Stomach (tissue), 9 donors: ENCODE results near the gene MAPK4. TPM values are rescaled to one million over a fixed set of nuclear protein-coding genes. Genes with fewer than 3 reads are reported as not detected.

Experiments used
- DNase-seq, 2 donors: peaks; one replicate each; pipeline versions ENCODE4 v3.0.0 to v3.0.0-alpha.2; 2013 to 2019
- H3K27ac ChIP-seq, 5 donors: fragments of 200-600 bp in 4 of 5; sonication (generic) in 4 of 5; one replicate each; pipeline ENCODE4 v1.5.1; 2013 to 2019; ENCODE audit warnings: mild to moderate bottlenecking in 1 of 5, moderate library complexity in 1 of 5
- H3K27me3 ChIP-seq, 3 donors: fragments of 200-600 bp; sonication (generic); one replicate each; pipeline ENCODE4 v1.5.1; 2017 to 2019; ENCODE audit warnings: mixed run types in 1 of 3
- H3K36me3 ChIP-seq, 4 donors: fragments of 200-600 bp; sonication (generic); 1 replicate in 3 of 4; 2 replicates in 1 of 4; pipeline ENCODE4 v1.5.1; 2016 to 2019
- H3K4me1 ChIP-seq, 4 donors: fragments of 200-600 bp; sonication (generic); one replicate each; pipeline ENCODE4 v1.5.1; 2016 to 2019
- H3K4me3 ChIP-seq, 4 donors: fragments of 200-600 bp; sonication (generic) in 3 of 4; one replicate each; pipeline ENCODE4 v1.5.1; 2016 to 2019; ENCODE audit warnings: mild to moderate bottlenecking in 1 of 4
- H3K9me3 ChIP-seq, 4 donors: fragments of 200-600 bp; sonication (generic); one replicate each; pipeline ENCODE4 v1.5.1; 2016 to 2019
- EP300 ChIP-seq: sonication (generic); formaldehyde crosslinking; IDR thresholded peaks from one replicate; pipeline ENCODE4 v1.6.1; 2017; ENCODE audit warnings: antibody characterized with exemption
- POLR2A ChIP-seq, 4 donors: fragments of 450-650 bp; IDR thresholded peaks; one replicate each; pipeline ENCODE4 v1.6.1; 2016; ENCODE audit warnings: antibody characterized with exemption in 4 of 4, control low read depth in 2 of 4, mild to moderate bottlenecking in 1 of 4, moderate library complexity in 1 of 4
- POLR2AphosphoS5 ChIP-seq, 3 donors: sonication (generic); formaldehyde crosslinking; IDR thresholded peaks; one replicate each; pipeline ENCODE4 v1.6.1; 2016; ENCODE audit warnings: antibody characterized with exemption in 3 of 3
- WGBS, 5 donors: extraction: QIAGEN DNeasy Blood & Tissue Kit in 3 of 5; methylation state at CpG; one replicate each; pipeline versions ENCODE4 v1.1.5 to v1.1.7; 2013 to 2018; 5-methylcytosine and 5-hydroxymethylcytosine counted together
- intact Hi-C: fragments of 100-400 bp; cut with DNase I; formaldehyde crosslinking; loops from one replicate; pipeline ENCODE4 v1.15.1; 2023; ENCODE audit warnings: low total_unique reads
- polyA plus RNA-seq, 3 donors: library from polyadenylated mRNA; stranded (reverse); fragments of 200-250 nt; gene quantifications; one replicate each; pipeline ENCODE4 v1.2.3, GENCODE V29; 2013
- total RNA-seq, 5 donors: library from RNA; depleted of rRNA; stranded (reverse); fragments of >200 nt; gene quantifications; one replicate each; pipeline versions ENCODE4 v1.1.0 to v1.2.3, GENCODE V29; 2014 to 2016
- TF ChIP-seq, protein P1 (sequence below), 7 experiments: fragments of 450-650 bp in 4 of 7; fragments of 200-600 bp in 3 of 7; sonication (generic) in 3 of 7; IDR thresholded peaks; one replicate each; pipeline ENCODE4 v1.5.1; 2016 to 2019; ENCODE audit warnings: antibody characterized with exemption in 7 of 7, control low read depth in 2 of 7, mild to moderate bottlenecking in 1 of 7
- donor health status: healthy with polysubstance abuse.
- donor health status: Bipolar disorder and iron deficiency.
- donor health status: healthy.

MAPK4 gene
- total and polyA plus RNA-seq, 8 donors: 0.19 to 86.0 (median 4.2) TPM

DNA sequence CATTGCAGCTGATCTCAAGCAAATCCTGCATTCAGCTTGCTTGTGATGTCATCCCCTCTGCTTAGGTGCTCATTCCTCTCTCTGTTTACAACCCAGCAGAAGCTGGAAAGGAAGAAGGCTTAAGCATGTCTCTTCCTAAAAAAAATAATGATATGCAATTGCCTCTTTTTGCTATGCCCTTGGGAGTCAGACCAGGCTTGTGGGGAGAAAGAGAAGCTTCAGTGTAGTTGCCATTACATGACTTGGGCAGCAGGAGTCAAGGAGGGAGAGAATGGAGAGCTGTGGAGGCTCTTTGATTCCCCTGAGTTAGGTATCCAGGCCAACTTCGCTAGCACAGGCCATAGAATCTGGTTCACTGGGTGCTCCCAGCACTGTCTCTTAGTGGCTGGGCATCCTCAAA is 101.1 kb downstream of the MAPK4 start:
- Histone ChIP-seq H3K4me3 (no peak overlapping the region), H3K27me3 (no peaks in the 10 kb centered on the region), H3K4me1 (peaks cover 0 to 7% (median 0%) of the 10 kb centered on the region in 4 donors), H3K9me3 (peaks cover 0 to 21% (median 5%) of the 10 kb centered on the region in 4 donors), H3K27ac (no peak overlapping the region), H3K36me3 (no peaks in the 10 kb centered on the region)
- DNase-seq: no peak
- intact Hi-C loops: no loop called here
- WGBS, 5 donors: 70 to 100% (median 87%) methylated on average over 1 of the region's 1 CpG
- TF ChIP-seq POLR2AphosphoS5 (IDR thresholded peaks at IDR 0.05) (no peak), EP300 (no peak), POLR2A (IDR thresholded peaks at IDR 0.05) (no peak)
- TF ChIP-seq, protein P1, sequence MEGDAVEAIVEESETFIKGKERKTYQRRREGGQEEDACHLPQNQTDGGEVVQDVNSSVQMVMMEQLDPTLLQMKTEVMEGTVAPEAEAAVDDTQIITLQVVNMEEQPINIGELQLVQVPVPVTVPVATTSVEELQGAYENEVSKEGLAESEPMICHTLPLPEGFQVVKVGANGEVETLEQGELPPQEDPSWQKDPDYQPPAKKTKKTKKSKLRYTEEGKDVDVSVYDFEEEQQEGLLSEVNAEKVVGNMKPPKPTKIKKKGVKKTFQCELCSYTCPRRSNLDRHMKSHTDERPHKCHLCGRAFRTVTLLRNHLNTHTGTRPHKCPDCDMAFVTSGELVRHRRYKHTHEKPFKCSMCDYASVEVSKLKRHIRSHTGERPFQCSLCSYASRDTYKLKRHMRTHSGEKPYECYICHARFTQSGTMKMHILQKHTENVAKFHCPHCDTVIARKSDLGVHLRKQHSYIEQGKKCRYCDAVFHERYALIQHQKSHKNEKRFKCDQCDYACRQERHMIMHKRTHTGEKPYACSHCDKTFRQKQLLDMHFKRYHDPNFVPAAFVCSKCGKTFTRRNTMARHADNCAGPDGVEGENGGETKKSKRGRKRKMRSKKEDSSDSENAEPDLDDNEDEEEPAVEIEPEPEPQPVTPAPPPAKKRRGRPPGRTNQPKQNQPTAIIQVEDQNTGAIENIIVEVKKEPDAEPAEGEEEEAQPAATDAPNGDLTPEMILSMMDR (IDR thresholded peaks at IDR 0.05): no peak

DNA sequence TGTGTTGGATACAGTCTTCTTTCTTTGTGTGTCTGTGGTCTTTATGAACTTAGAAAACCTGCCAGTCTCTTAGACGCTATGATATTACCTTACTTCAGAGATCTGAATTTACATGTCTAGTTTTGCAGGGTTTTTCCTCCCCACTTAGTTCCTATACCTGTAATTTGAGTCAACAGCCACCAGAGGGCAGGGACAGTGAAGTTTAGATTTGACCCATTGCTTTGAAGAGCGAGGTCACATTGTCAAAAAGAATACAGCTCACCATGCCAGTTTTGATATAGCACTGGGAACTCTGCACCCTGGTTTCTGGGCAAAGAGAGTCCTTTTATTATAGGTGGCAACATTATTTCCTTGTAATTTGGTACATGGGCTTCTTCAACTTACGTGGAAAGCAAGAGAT is 102.3 kb downstream of the MAPK4 start:
- H3K9me3 ChIP-seq: peaks cover 0 to 21% (median 5%) of the 10 kb centered on the region in 4 donors
- DNase-seq: no peak
- H3K4me1 ChIP-seq: peaks cover 0 to 10% (median 4%) of the 10 kb centered on the region in 4 donors
- intact Hi-C loops: no loop called here
- TF ChIP-seq, protein P1 (IDR thresholded peaks at IDR 0.05): peak in 1 of 7 experiments; percentile 8
- no peak for TF ChIP-seq POLR2AphosphoS5 (IDR thresholded peaks at IDR 0.05)
- no peak for TF ChIP-seq POLR2A (IDR thresholded peaks at IDR 0.05)
- TF ChIP-seq EP300: no peak
- WGBS, 5 donors: 67 to 72% (median 68%) methylated on average over 3 of the region's 3 CpGs
- no peaks in the 10 kb centered on the region for H3K27me3 ChIP-seq
- no peaks in the 10 kb centered on the region for H3K36me3 ChIP-seq
- H3K4me3 ChIP-seq: no peak overlapping the region
- H3K27ac ChIP-seq: no peak overlapping the region

DNA sequence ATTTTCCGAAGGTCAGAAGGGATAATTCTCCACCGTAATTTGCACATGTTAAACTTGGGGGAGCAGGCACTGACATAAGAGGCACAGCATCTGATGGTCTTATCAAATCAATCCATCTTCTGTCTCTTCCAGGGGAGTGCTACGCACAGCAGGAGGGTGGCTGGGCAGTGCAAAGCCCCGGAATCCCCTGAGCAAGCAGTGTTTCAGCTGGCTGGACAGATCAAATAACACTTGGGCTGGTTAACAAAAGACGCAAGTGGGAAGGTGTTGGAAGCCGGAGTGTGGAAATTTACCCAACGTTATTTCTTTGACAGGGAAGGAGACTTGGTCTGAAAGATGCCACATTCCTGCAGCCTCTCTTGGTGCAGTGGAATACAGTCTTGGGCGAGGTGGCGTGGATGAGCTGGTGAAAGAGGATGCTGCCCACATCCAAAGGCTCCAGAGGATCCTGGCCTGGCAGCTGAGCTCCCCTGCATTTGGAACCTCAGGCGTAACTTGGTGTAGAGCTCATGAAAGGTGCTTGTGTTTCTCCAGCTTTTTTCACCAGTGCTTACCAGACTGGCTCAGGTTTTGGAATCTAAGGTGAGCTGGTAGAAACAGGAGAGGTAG is 103.0 kb downstream of the MAPK4 start:
- H3K27ac ChIP-seq: no peak overlapping the region
- intact Hi-C loops: no loop called here
- H3K9me3 ChIP-seq: peaks cover 0 to 21% (median 5%) of the 10 kb centered on the region in 4 donors
- TF ChIP-seq POLR2A (IDR thresholded peaks at IDR 0.05) (no peak), EP300 (no peak), POLR2AphosphoS5 (IDR thresholded peaks at IDR 0.05) (no peak)
- TF ChIP-seq, protein P1 (IDR thresholded peaks at IDR 0.05): no peak
- 40 to 60% (median 44%) methylated on average over 10 of the region's 10 CpGs for WGBS, 5 donors
- H3K27me3 ChIP-seq: no peaks in the 10 kb centered on the region
- H3K4me1 ChIP-seq: peaks cover 0 to 10% (median 4%) of the 10 kb centered on the region in 4 donors
- H3K36me3 ChIP-seq: no peaks in the 10 kb centered on the region
- no peak overlapping the region for H3K4me3 ChIP-seq
- DNase-seq: no peak

DNA sequence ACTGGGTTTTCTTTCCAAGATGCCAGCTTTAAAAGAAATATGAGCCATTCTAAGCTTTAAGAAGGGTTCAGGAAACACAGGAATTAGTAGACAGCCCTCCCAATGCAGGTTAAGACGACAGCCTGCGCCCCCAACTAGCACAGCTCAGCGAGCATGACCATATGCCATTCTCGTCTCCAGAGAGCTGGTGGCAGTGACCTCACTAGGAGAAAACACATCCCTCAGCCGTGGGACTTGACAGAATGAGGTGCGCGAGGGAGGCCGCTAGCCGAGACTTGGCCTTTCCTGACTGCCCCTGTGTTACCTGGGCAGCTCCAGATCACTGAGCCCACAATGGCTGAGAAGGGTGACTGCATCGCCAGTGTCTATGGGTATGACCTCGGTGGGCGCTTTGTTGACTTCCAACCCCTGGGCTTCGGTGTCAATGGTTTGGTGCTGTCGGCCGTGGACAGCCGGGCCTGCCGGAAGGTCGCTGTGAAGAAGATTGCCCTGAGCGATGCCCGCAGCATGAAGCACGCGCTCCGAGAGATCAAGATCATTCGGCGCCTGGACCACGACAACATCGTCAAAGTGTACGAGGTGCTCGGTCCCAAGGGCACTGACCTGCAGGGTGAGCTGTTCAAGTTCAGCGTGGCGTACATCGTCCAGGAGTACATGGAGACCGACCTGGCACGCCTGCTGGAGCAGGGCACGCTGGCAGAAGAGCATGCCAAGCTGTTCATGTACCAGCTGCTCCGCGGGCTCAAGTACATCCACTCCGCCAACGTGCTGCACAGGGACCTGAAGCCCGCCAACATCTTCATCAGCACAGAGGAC is 103.9 kb downstream of the MAPK4 start:
- peaks cover 0 to 21% (median 5%) of the 10 kb centered on the region in 4 donors for H3K9me3 ChIP-seq
- no peak for TF ChIP-seq POLR2AphosphoS5 (IDR thresholded peaks at IDR 0.05)
- TF ChIP-seq EP300: no peak
- TF ChIP-seq POLR2A (IDR thresholded peaks at IDR 0.05): no peak
- TF ChIP-seq, protein P1 (IDR thresholded peaks at IDR 0.05): no peak
- no peak overlapping the region for H3K27ac ChIP-seq
- no peak for DNase-seq
- WGBS, 5 donors: 89 to 96% (median 91%) methylated on average over 40 of the region's 40 CpGs
- no peaks in the 10 kb centered on the region for H3K36me3 ChIP-seq
- H3K27me3 ChIP-seq: no peaks in the 10 kb centered on the region
- intact Hi-C loops: no loop called here
- H3K4me3 ChIP-seq: no peak overlapping the region
- peaks cover 0 to 10% (median 4%) of the 10 kb centered on the region in 4 donors for H3K4me1 ChIP-seq
